C4-2B (cell line): ENCODE measurements around the gene PXYLP1.

Experiments
- ZFX ChIP-seq: fragments of 450-650 bp; IDR thresholded peaks from 2 replicates; pipeline ENCODE4 v1.6.1; 2017
- TF ChIP-seq, protein P1 (sequence below): fragments of 450-650 bp; conservative IDR thresholded peaks from 2 replicates; pipeline ENCODE4 v1.5.1; 2017; ENCODE audit warnings: mild to moderate bottlenecking

DNA sequence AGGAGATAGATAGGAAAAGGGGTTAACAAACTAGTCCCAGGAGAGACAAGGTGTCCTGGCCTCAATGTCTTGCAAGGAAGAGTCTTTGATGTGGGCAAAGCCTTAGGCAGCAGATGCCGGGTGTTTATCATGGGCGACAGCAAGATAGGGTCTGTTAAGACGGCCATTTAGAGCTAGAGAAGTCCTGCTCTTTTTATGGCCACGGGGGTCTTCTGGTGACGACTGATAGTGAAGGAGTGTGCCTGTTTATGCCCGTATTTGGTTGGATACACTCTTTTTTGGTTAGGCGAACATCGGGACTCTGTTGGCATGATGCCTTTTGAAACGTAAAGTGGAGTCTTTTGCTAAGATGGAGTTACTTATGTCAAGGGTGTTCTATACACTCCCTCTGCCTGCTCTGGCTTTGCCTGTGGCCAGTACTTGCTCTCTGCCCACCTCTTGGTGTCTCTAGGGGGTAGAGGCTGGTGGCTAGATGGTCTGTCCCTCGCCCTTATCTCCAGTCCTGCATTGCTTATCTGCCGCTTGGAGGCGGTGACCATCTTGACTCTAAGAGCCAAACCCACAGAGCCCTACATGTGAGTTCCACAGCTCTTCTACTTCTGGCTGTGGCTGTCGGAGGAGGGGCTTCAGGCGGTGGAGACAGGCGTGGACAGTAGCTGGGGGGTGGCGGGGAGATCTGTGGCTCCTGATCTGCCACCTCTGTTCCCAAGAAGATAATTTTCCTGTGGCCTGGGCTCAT lies 80.9 kb downstream of the PXYLP1 start:
- TF ChIP-seq, protein P1, sequence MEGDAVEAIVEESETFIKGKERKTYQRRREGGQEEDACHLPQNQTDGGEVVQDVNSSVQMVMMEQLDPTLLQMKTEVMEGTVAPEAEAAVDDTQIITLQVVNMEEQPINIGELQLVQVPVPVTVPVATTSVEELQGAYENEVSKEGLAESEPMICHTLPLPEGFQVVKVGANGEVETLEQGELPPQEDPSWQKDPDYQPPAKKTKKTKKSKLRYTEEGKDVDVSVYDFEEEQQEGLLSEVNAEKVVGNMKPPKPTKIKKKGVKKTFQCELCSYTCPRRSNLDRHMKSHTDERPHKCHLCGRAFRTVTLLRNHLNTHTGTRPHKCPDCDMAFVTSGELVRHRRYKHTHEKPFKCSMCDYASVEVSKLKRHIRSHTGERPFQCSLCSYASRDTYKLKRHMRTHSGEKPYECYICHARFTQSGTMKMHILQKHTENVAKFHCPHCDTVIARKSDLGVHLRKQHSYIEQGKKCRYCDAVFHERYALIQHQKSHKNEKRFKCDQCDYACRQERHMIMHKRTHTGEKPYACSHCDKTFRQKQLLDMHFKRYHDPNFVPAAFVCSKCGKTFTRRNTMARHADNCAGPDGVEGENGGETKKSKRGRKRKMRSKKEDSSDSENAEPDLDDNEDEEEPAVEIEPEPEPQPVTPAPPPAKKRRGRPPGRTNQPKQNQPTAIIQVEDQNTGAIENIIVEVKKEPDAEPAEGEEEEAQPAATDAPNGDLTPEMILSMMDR = no peak
- no peak for TF ChIP-seq ZFX
